HT-29 (cell line): Measurements from ENCODE around the gene CFAP65. TPM values are rescaled to one million over a fixed set of nuclear protein-coding genes. Genes with fewer than 3 reads are reported as not detected.

Source experiments
- small RNA-seq: library from RNA; depleted of rRNA; stranded (forward); fragments of <200 nt; gene quantifications from one replicate; pipeline ENCODE3, GENCODE V24; 2014
- total RNA-seq: library from RNA; depleted of rRNA; stranded (reverse); fragments of >200 nt; shearing (Covaris generic); gene quantifications from 2 replicates; pipeline ENCODE4 v1.2.3, GENCODE V29; 2014; rRNA removed

CFAP65 gene
- total RNA-seq, 1 experiment from 2014 or later = not detected

Small RNA genes within 50 kb of the gene (small RNA-seq; reads per million reads assigned to genes)
- gene MIR3131 = not detected
- 81.2 reads per million, percentile 96 among the genes with 10 or more reads in this experiment for gene MIR375

Other genes starting within 250 kb of the CFAP65 start
- gene PRKAG3, start 209.7 kb downstream of the CFAP65 start, total RNA-seq = not detected in 2 replicates
- gene WNT6, start 181.7 kb downstream of the CFAP65 start, total RNA-seq = not detected in 2 replicates
- gene WNT10A, start 160.7 kb downstream of the CFAP65 start, total RNA-seq = 14.9 and 18.7 TPM in 2 replicates
- gene CDK5R2, start 81.8 kb downstream of the CFAP65 start, total RNA-seq = not detected in 2 replicates
- gene FEV, start 56.3 kb downstream of the CFAP65 start, total RNA-seq = not detected in 2 replicates
- not detected in 2 replicates for gene CRYBA2, start 48.1 kb downstream of the CFAP65 start, total RNA-seq
- gene IHH, start 19.4 kb upstream of the CFAP65 start, total RNA-seq = 12.3 and 13.4 TPM in 2 replicates
- gene NHEJ1, start 119.3 kb upstream of the CFAP65 start, total RNA-seq = 24.7 and 25.9 TPM in 2 replicates
- 5.9 and 9.9 TPM in 2 replicates for gene SLC23A3, start 128.5 kb upstream of the CFAP65 start, total RNA-seq
- 49.8 and 53.0 TPM in 2 replicates for gene CNPPD1, start 135.4 kb upstream of the CFAP65 start, total RNA-seq
- gene RETREG2, start 136.8 kb upstream of the CFAP65 start, total RNA-seq = 78.5 and 83.9 TPM in 2 replicates
- 104 and 116 TPM in 2 replicates for gene ZFAND2B, start 165.3 kb upstream of the CFAP65 start, total RNA-seq
- gene ABCB6, start 177.4 kb upstream of the CFAP65 start, total RNA-seq = 33.6 and 39.9 TPM in 2 replicates
- 93.7 and 107 TPM in 2 replicates for gene ATG9A, start 188.1 kb upstream of the CFAP65 start, total RNA-seq
- gene ANKZF1, start 188.3 kb upstream of the CFAP65 start, total RNA-seq = 41.0 and 43.4 TPM in 2 replicates
- 5.5 and 10.0 TPM in 2 replicates for gene GLB1L, start 203.9 kb upstream of the CFAP65 start, total RNA-seq
- 18.3 and 19.9 TPM in 2 replicates for gene STK16, start 204.0 kb upstream of the CFAP65 start, total RNA-seq
- gene TUBA4B, start 211.7 kb upstream of the CFAP65 start, total RNA-seq = not detected in 2 replicates
- gene TUBA4A, start 212.4 kb upstream of the CFAP65 start, total RNA-seq = 93.8 and 97.4 TPM in 2 replicates
- gene DNAJB2, start 237.8 kb upstream of the CFAP65 start, total RNA-seq = 43.1 and 51.1 TPM in 2 replicates